ENCODE measurements around the gene IL21R.

Gene IL21R

DNA sequence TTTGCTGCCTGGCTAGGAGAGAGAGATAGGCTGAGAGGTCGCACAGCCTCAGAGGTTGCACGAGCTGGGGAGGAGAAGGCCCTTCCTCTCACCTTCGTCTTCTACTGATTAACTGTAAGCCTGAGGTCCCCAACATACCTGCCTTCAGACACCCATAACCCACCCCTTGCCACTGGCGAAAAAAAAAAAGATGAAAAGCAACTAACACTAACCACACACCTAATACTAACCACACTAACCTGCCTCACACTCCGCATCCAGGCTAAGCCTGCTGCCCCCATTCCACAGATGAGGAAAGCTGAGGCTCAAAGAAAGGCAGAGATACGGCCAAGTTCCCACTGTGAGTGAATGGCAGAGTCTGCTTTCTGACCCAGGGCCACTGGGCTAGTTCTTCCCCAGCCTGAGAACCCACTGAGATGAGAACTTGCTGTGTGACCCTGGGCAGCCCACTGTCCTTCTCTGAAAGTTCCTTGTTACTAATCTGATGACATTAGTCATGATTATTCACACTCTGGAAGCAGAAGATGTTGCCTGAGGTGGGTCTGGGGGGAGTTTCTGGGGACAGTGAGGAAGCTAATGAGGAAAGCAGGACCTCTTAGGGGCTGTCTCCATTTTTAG is 4.6 kb downstream of the IL21R start:
- Histone ChIP-seq H3K9me3 (ENCODE audit: control insufficient read depth, insufficient read depth, low read length) (no peaks in the 10 kb centered on the region), H3K27ac (ENCODE audit: low read depth, low read length) (peak overlapping the region; percentile 41), H3F3A (ENCODE audit: control insufficient read depth, insufficient read depth) (peaks cover 18% of the 10 kb centered on the region), H3K4me2 (ENCODE audit: low read length) (peak overlapping the region; percentile 97), H3K4me3 (ENCODE audit: low read length) (peak overlapping the region; percentile 29; the same call in 1 of the 2 replicates), H3K79me2 (ENCODE audit: control insufficient read depth, low read length) (peaks cover 71% of the 10 kb centered on the region), H3K27me3 (ENCODE audit: control insufficient read depth, low read length) (peaks cover 3% of the 10 kb centered on the region; the same call in 1 of the 2 replicates), H3K4me1 (ENCODE audit: control insufficient read depth, low read length) (peaks cover 82% of the 10 kb centered on the region), H3K36me3 (ENCODE audit: control insufficient read depth, low read length) (peaks cover 66% of the 10 kb centered on the region), H4K20me1 (ENCODE audit: control insufficient read depth, insufficient read depth, low read depth, low read length) (no peaks in the 10 kb centered on the region), H3K9me2 (replicated peaks; ENCODE audit: control insufficient read depth, low read length) (no peaks in the 10 kb centered on the region)
- TF ChIP-seq, protein P1, sequence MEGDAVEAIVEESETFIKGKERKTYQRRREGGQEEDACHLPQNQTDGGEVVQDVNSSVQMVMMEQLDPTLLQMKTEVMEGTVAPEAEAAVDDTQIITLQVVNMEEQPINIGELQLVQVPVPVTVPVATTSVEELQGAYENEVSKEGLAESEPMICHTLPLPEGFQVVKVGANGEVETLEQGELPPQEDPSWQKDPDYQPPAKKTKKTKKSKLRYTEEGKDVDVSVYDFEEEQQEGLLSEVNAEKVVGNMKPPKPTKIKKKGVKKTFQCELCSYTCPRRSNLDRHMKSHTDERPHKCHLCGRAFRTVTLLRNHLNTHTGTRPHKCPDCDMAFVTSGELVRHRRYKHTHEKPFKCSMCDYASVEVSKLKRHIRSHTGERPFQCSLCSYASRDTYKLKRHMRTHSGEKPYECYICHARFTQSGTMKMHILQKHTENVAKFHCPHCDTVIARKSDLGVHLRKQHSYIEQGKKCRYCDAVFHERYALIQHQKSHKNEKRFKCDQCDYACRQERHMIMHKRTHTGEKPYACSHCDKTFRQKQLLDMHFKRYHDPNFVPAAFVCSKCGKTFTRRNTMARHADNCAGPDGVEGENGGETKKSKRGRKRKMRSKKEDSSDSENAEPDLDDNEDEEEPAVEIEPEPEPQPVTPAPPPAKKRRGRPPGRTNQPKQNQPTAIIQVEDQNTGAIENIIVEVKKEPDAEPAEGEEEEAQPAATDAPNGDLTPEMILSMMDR (IDR thresholded peaks at IDR 0.05; ENCODE audit: low read depth, low read length, poor library complexity, severe bottlenecking), result no peak
- TF ChIP-seq EZH2phosphoT487 (IDR thresholded peaks at IDR 0.05; ENCODE audit: borderline replicate concordance, low read length), result no peak

DNA sequence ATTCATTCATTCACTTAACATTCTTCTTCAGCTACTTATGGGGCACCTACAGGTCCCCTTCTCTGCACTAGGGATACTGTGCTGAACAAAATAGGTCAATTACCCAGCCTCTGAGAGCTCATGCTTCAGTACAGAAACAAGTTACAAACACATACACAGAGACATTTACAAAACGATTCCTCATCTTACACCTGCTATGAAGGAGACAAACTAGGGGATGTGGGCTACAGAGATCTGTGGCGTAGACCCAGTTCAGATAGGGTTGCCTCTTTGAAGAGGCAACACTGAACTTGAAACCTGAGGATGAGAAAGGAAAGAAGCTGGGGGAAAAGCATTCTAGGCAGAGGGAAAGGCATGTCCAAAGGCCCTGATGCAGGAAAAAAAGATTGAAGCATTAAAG is 5.2 kb downstream of the IL21R start:
- Histone ChIP-seq H4K20me1 (ENCODE audit: control insufficient read depth, insufficient read depth, low read depth, low read length) (no peaks in the 10 kb centered on the region), H3K27me3 (ENCODE audit: control insufficient read depth, low read length) (peaks cover 3% of the 10 kb centered on the region; the same call in 1 of the 2 replicates), H3K4me1 (ENCODE audit: control insufficient read depth, low read length) (peaks cover 80% of the 10 kb centered on the region), H3K36me3 (ENCODE audit: control insufficient read depth, low read length) (peaks cover 70% of the 10 kb centered on the region), H3K4me2 (ENCODE audit: low read length) (peak overlapping the region; percentile 97), H3K9me3 (ENCODE audit: control insufficient read depth, insufficient read depth, low read length) (no peaks in the 10 kb centered on the region), H3K4me3 (ENCODE audit: low read length) (no peak overlapping the region), H3K27ac (ENCODE audit: low read depth, low read length) (peak overlapping the region; percentile 41; the same call in 1 of the 2 replicates), H3K79me2 (ENCODE audit: control insufficient read depth, low read length) (peaks cover 76% of the 10 kb centered on the region), H3K9me2 (replicated peaks; ENCODE audit: control insufficient read depth, low read length) (no peaks in the 10 kb centered on the region), H3F3A (ENCODE audit: control insufficient read depth, insufficient read depth) (peaks cover 17% of the 10 kb centered on the region)
- TF ChIP-seq, protein P1 (IDR thresholded peaks at IDR 0.05; ENCODE audit: low read depth, low read length, poor library complexity, severe bottlenecking), result no peak
- no peak for TF ChIP-seq EZH2phosphoT487 (IDR thresholded peaks at IDR 0.05; ENCODE audit: borderline replicate concordance, low read length)

DNA sequence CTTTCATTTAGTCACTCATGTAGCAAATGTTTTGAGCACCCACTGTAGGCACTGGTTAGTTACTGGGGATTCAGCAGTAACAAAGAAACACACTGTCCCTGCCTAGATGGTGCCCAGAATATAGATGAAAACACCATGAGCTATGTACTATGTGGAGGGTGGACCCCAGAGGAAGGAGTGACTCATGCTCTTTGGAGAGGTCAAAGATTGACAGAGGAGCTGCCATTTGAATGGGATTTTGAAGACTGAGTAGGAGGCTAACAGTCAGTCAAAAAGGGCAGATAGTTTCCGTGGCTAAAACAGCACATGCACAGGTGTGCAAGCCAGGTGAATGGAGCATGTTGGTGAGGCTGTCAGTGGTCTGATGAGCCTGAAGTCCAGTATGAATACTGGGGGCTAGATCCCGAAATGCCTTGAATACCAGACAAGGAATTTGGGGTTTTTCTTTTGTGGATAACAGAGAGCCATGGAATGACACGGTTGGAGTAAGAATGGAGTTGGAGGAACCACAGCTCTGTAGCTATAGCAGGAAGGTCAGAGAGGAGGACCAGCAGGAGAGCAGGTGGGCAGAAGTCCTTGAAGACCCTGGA is 6.1 kb downstream of the IL21R start:
- H3K79me2 ChIP-seq (ENCODE audit: control insufficient read depth, low read length), result peaks cover 78% of the 10 kb centered on the region
- peaks cover 69% of the 10 kb centered on the region for H3K36me3 ChIP-seq (ENCODE audit: control insufficient read depth, low read length)
- peaks cover 11% of the 10 kb centered on the region for H3F3A ChIP-seq (ENCODE audit: control insufficient read depth, insufficient read depth)
- peaks cover 73% of the 10 kb centered on the region for H3K4me1 ChIP-seq (ENCODE audit: control insufficient read depth, low read length)
- no peaks in the 10 kb centered on the region for H4K20me1 ChIP-seq (ENCODE audit: control insufficient read depth, insufficient read depth, low read depth, low read length)
- no peaks in the 10 kb centered on the region for H3K9me2 ChIP-seq (replicated peaks; ENCODE audit: control insufficient read depth, low read length)
- peak overlapping the region; percentile 51 for H3K4me2 ChIP-seq (ENCODE audit: low read length)
- peak overlapping the region; percentile 40 for H3K27ac ChIP-seq (ENCODE audit: low read depth, low read length)
- H3K4me3 ChIP-seq (ENCODE audit: low read length), result peak overlapping the region; percentile 36
- TF ChIP-seq EZH2phosphoT487 (IDR thresholded peaks at IDR 0.05; ENCODE audit: borderline replicate concordance, low read length), result no peak
- TF ChIP-seq, protein P1 (IDR thresholded peaks at IDR 0.05; ENCODE audit: low read depth, low read length, poor library complexity, severe bottlenecking), result no peak
- 0 out of 2 replicates have a peak, but pooled peaks cover 3% of the 10 kb centered on the region for H3K9me3 ChIP-seq (ENCODE audit: control insufficient read depth, insufficient read depth, low read length)
- no peaks in the 10 kb centered on the region for H3K27me3 ChIP-seq (ENCODE audit: control insufficient read depth, low read length)
